Naive thymus-derived CD8-positive, alpha-beta T cell (primary cell): ENCODE results near the gene PRSS33. TPM values are rescaled to one million over a fixed set of nuclear protein-coding genes. Genes with fewer than 3 reads are reported as not detected.

Experiments
- ATAC-seq, 2 donors: fragments of 150-1000 bp; cut with Tn5 transposase in 1 of 2; sonication (Bioruptor Pico), chemical (Tn5 transposase) in 1 of 2; 1 replicate in 1 of 2; 2 replicates in 1 of 2; pipeline ENCODE4 v1.10.0; 2021; ENCODE audit warnings: mild to moderate bottlenecking in 2 of 2, moderate library complexity in 2 of 2
- POLR2A ChIA-PET: fragments of 350-600 bp; sonication (Branson Sonifier 250); formaldehyde crosslinking; loops from one replicate; lab custom pipeline; 2021; ENCODE audit warnings: antibody characterized with exemption; lab: Charles Lee
- DNase-seq, 10 donors: peaks; one replicate each; pipeline versions ENCODE4 v3.0.0 to v3.0.0-alpha.2; 2020 to 2022
- H3K27ac Mint-ChIP-seq, 10 donors: one replicate each; pipeline ENCODE4 v1.8.0; 2020 to 2022; ENCODE audit warnings: mild to moderate bottlenecking in 10 of 10, mixed read lengths in 10 of 10, moderate library complexity in 4 of 10, inconsistent platforms in 1 of 10
- H3K27me3 Mint-ChIP-seq, 5 donors: one replicate each; pipeline ENCODE4 v1.8.0; 2021 to 2022; ENCODE audit warnings: mixed read lengths in 5 of 5
- H3K36me3 Mint-ChIP-seq, 3 donors: one replicate each; pipeline ENCODE4 v1.8.0; 2020 to 2022; ENCODE audit warnings: mixed read lengths in 3 of 3, mild to moderate bottlenecking in 2 of 3, inconsistent platforms in 1 of 3
- H3K4me1 Mint-ChIP-seq, 4 donors: one replicate each; pipeline ENCODE4 v1.8.0; 2021 to 2022; ENCODE audit warnings: mixed read lengths in 4 of 4
- H3K4me3 Mint-ChIP-seq, 10 donors: one replicate each; pipeline ENCODE4 v1.8.0; 2020 to 2022; ENCODE audit warnings: mild to moderate bottlenecking in 10 of 10, mixed read lengths in 10 of 10, moderate library complexity in 6 of 10, inconsistent platforms in 1 of 10
- H3K9me3 Mint-ChIP-seq, 9 donors: one replicate each; pipeline ENCODE4 v1.8.0; 2020 to 2022; ENCODE audit warnings: mixed read lengths in 9 of 9, mild to moderate bottlenecking in 3 of 9, inconsistent platforms in 1 of 9, moderate library complexity in 1 of 9
- polyA plus RNA-seq, 3 donors: library from polyadenylated mRNA; unstranded; fragments of 300-500 nt; fragmentation: Illumina TruSeq; gene quantifications; one replicate each; pipeline ENCODE4 v1.2.3, GENCODE V29; 2021
- total RNA-seq, 8 experiments: library from RNA in 2 of 8; stranded (reverse) in 2 of 8; gene quantifications; one replicate each; pipeline ENCODE4 v1.2.3 and lab custom pipeline; 2021 to 2026

The PRSS33 gene
- total and polyA plus RNA-seq, 5 experiments from 2014 or later, result 0.99 TPM; not detected in 4

- no peak for DNase-seq
- Mint-ChIP-seq H3K9me3 (no peaks in the 10 kb centered on the region), H3K27ac (no peak overlapping the region), H3K27me3 (peaks cover 0 to 9% (median 5%) of the 10 kb centered on the region in 5 donors), H3K4me3 (no peak overlapping the region), H3K4me1 (peaks cover 0 to 3% (median 1%) of the 10 kb centered on the region in 4 donors), H3K36me3 (no peaks in the 10 kb centered on the region)
- ATAC-seq, result no peak
- POLR2A ChIA-PET, result no interaction called here
Observed at GRCh38 chr16:2827374-2827791, 40.0 kb upstream of the PRSS33 start.

GRCh38 chr16:2826591-2827373, 39.4 kb upstream of the PRSS33 start:
- H3K4me3 Mint-ChIP-seq, result no peak overlapping the region
- H3K27me3 Mint-ChIP-seq, result peaks cover 0 to 9% (median 5%) of the 10 kb centered on the region in 5 donors
- ATAC-seq (no peak), DNase-seq (no peak)
- H3K4me1 Mint-ChIP-seq, result peaks cover 0 to 3% (median 1%) of the 10 kb centered on the region in 4 donors
- POLR2A ChIA-PET, result no interaction called here
- no peaks in the 10 kb centered on the region for H3K36me3 Mint-ChIP-seq
- no peaks in the 10 kb centered on the region for H3K9me3 Mint-ChIP-seq
- H3K27ac Mint-ChIP-seq, result no peak overlapping the region

GRCh38 chr16:2825906-2826305, 38.5 kb upstream of the PRSS33 start:
- Mint-ChIP-seq H3K9me3 (no peaks in the 10 kb centered on the region), H3K4me1 (peaks cover 0 to 1% (median under 1%) of the 10 kb centered on the region in 4 donors), H3K4me3 (no peak overlapping the region), H3K36me3 (no peaks in the 10 kb centered on the region), H3K27ac (no peak overlapping the region), H3K27me3 (peaks cover 0 to 5% (median 3%) of the 10 kb centered on the region in 5 donors)
- POLR2A ChIA-PET, result no interaction called here
- ATAC-seq, result no peak
- no peak for DNase-seq

- POLR2A ChIA-PET, result no interaction called here
- H3K27me3 Mint-ChIP-seq, result peaks cover 0 to 4% (median 0%) of the 10 kb centered on the region in 5 donors
Observed at GRCh38 chr16:2825049-2825742, 37.8 kb upstream of the PRSS33 start.

GRCh38 chr16:2824626-2825025, 37.3 kb upstream of the PRSS33 start:
- Mint-ChIP-seq H3K4me1 (no peaks in the 10 kb centered on the region), H3K9me3 (no peaks in the 10 kb centered on the region), H3K4me3 (no peak overlapping the region), H3K27me3 (peaks cover 0 to 4% (median 0%) of the 10 kb centered on the region in 5 donors), H3K27ac (no peak overlapping the region), H3K36me3 (no peaks in the 10 kb centered on the region)
- ATAC-seq (no peak), DNase-seq (no peak)
- POLR2A ChIA-PET, result no interaction called here

More at GRCh38 chr16:2825049-2825742, 37.8 kb upstream of the PRSS33 start:
- DNase-seq, result no peak
- H3K4me3 Mint-ChIP-seq, result no peak overlapping the region
- H3K27ac Mint-ChIP-seq, result no peak overlapping the region
- no peaks in the 10 kb centered on the region for H3K4me1 Mint-ChIP-seq
- ATAC-seq, result no peak
- H3K9me3 Mint-ChIP-seq, result no peaks in the 10 kb centered on the region
- H3K36me3 Mint-ChIP-seq, result no peaks in the 10 kb centered on the region

GRCh38 chr16:2822496-2822895, 35.1 kb upstream of the PRSS33 start:
- peaks cover 0 to 4% (median 0%) of the 10 kb centered on the region in 4 donors for H3K4me1 Mint-ChIP-seq
- H3K27me3 Mint-ChIP-seq, result peaks cover 0 to 2% (median 0%) of the 10 kb centered on the region in 5 donors
- no peak overlapping the region for H3K4me3 Mint-ChIP-seq
- no peaks in the 10 kb centered on the region for H3K9me3 Mint-ChIP-seq
- POLR2A ChIA-PET, result no interaction called here
- no peak overlapping the region for H3K27ac Mint-ChIP-seq
- H3K36me3 Mint-ChIP-seq, result no peaks in the 10 kb centered on the region
- DNase-seq, result no peak
- no peak for ATAC-seq

GRCh38 chr16:2822158-2822495, 34.8 kb upstream of the PRSS33 start:
- Mint-ChIP-seq H3K36me3 (no peaks in the 10 kb centered on the region), H3K4me1 (peaks cover 0 to 4% (median 0%) of the 10 kb centered on the region in 4 donors), H3K27ac (no peak overlapping the region), H3K27me3 (peaks cover 0 to 2% (median 0%) of the 10 kb centered on the region in 5 donors), H3K4me3 (no peak overlapping the region), H3K9me3 (no peaks in the 10 kb centered on the region)
- no peak for DNase-seq
- POLR2A ChIA-PET, result no interaction called here
- no peak for ATAC-seq

GRCh38 chr16:2821487-2822157, 34.3 kb upstream of the PRSS33 start:
- H3K4me3 Mint-ChIP-seq, result no peak overlapping the region
- no peaks in the 10 kb centered on the region for H3K9me3 Mint-ChIP-seq
- POLR2A ChIA-PET, result no interaction called here
- ATAC-seq, result no peak
- H3K4me1 Mint-ChIP-seq, result peaks cover 0 to 4% (median 0%) of the 10 kb centered on the region in 4 donors
- H3K27ac Mint-ChIP-seq, result no peak overlapping the region
- peaks cover 0 to 2% (median 0%) of the 10 kb centered on the region in 5 donors for H3K27me3 Mint-ChIP-seq
- H3K36me3 Mint-ChIP-seq, result no peaks in the 10 kb centered on the region
- no peak for DNase-seq

- H3K27ac Mint-ChIP-seq, result no peak overlapping the region
- POLR2A ChIA-PET, result no interaction called here
- no peak for ATAC-seq
- peaks cover 0 to 2% (median 0%) of the 10 kb centered on the region in 5 donors for H3K27me3 Mint-ChIP-seq
- peaks cover 0 to 4% (median 0%) of the 10 kb centered on the region in 4 donors for H3K4me1 Mint-ChIP-seq
- no peak overlapping the region for H3K4me3 Mint-ChIP-seq
- H3K36me3 Mint-ChIP-seq, result no peaks in the 10 kb centered on the region
- no peak for DNase-seq
- H3K9me3 Mint-ChIP-seq, result no peaks in the 10 kb centered on the region
Observed at GRCh38 chr16:2820836-2821486, 33.6 kb upstream of the PRSS33 start.

GRCh38 chr16:2819939-2820835, 32.8 kb upstream of the PRSS33 start:
- peak in 1 of 10 donors; percentile 58 for DNase-seq

GRCh38 chr16:2819179-2819938, 32.0 kb upstream of the PRSS33 start:
- no peaks in the 10 kb centered on the region for H3K36me3 Mint-ChIP-seq
- peaks cover 0 to 4% (median 0%) of the 10 kb centered on the region in 4 donors for H3K4me1 Mint-ChIP-seq
- no peaks in the 10 kb centered on the region for H3K27me3 Mint-ChIP-seq
- ATAC-seq (no peak), DNase-seq (peak in 1 of 10 donors; percentile 43)
- no peak overlapping the region for H3K4me3 Mint-ChIP-seq
- H3K9me3 Mint-ChIP-seq, result no peaks in the 10 kb centered on the region
- H3K27ac Mint-ChIP-seq, result peak overlapping the region in 1 of 10 donors; percentile 41
- POLR2A ChIA-PET, result no interaction called here

More at GRCh38 chr16:2819939-2820835, 32.8 kb upstream of the PRSS33 start:
- no peak for ATAC-seq
- POLR2A ChIA-PET, result no interaction called here
- peaks cover 0 to 2% (median 0%) of the 10 kb centered on the region in 5 donors for H3K27me3 Mint-ChIP-seq
- no peak overlapping the region for H3K4me3 Mint-ChIP-seq
- no peaks in the 10 kb centered on the region for H3K9me3 Mint-ChIP-seq
- no peak overlapping the region for H3K27ac Mint-ChIP-seq
- H3K4me1 Mint-ChIP-seq, result peaks cover 0 to 4% (median 0%) of the 10 kb centered on the region in 4 donors
- no peaks in the 10 kb centered on the region for H3K36me3 Mint-ChIP-seq
